ENCODE results near the gene SNX2.

SNX2 gene

GRCh38 chr5:122779451-122779850 lies 4.6 kb downstream of the SNX2 start:
- H3K9ac ChIP-seq (ENCODE audit: low read depth, low read length, poor library complexity, severe bottlenecking), result no peak overlapping the region

GRCh38 chr5:122780296-122780695 lies 5.4 kb downstream of the SNX2 start:
- Histone ChIP-seq H3F3A (ENCODE audit: low read depth) (no peaks in the 10 kb centered on the region), H3K79me2 (ENCODE audit: insufficient read depth, low read length) (peaks cover 60% of the 10 kb centered on the region), H4K20me1 (ENCODE audit: insufficient read depth, low read length, poor library complexity, severe bottlenecking) (peaks cover 30% of the 10 kb centered on the region), H3K4me3 (ENCODE audit: low read length, poor library complexity, severe bottlenecking) (no peak overlapping the region), H2AFZ (ENCODE audit: low read length) (no peak overlapping the region), H3K9me3 (ENCODE audit: insufficient read depth, low read depth, low read length) (no peaks in the 10 kb centered on the region), H3K4me1 (ENCODE audit: insufficient read depth, low read length, poor library complexity, severe bottlenecking) (peaks cover 3% of the 10 kb centered on the region), H3K4me2 (ENCODE audit: low read depth, low read length, poor library complexity, severe bottlenecking) (peak overlapping the region; percentile 24), H3K9me2 (replicated peaks; ENCODE audit: low read depth, low read length) (no peaks in the 10 kb centered on the region), H3K27me3 (ENCODE audit: insufficient read depth, low read length, poor library complexity, severe bottlenecking) (no peaks in the 10 kb centered on the region), H3K9ac (ENCODE audit: low read depth, low read length, poor library complexity, severe bottlenecking) (no peak overlapping the region), H3K36me3 (ENCODE audit: insufficient read depth, low read length) (no peaks in the 10 kb centered on the region)
- TF ChIP-seq EZH2phosphoT487 (IDR thresholded peaks at IDR 0.05; ENCODE audit: borderline replicate concordance), result no peak
- TF ChIP-seq CTCF (conservative IDR thresholded peaks at IDR 0.05; ENCODE audit: low read length), result no peak

More at GRCh38 chr5:122779451-122779850, 4.6 kb downstream of the SNX2 start:
- H3K27me3 ChIP-seq (ENCODE audit: insufficient read depth, low read length, poor library complexity, severe bottlenecking), result no peaks in the 10 kb centered on the region
- no peaks in the 10 kb centered on the region for H3K9me3 ChIP-seq (ENCODE audit: insufficient read depth, low read depth, low read length)
- no peaks in the 10 kb centered on the region for H3K9me2 ChIP-seq (replicated peaks; ENCODE audit: low read depth, low read length)
- TF ChIP-seq EZH2phosphoT487 (IDR thresholded peaks at IDR 0.05; ENCODE audit: borderline replicate concordance) (no peak), CTCF (conservative IDR thresholded peaks at IDR 0.05; ENCODE audit: low read length) (no peak)
- no peaks in the 10 kb centered on the region for H3K36me3 ChIP-seq (ENCODE audit: insufficient read depth, low read length)
- H4K20me1 ChIP-seq (ENCODE audit: insufficient read depth, low read length, poor library complexity, severe bottlenecking), result peaks cover 26% of the 10 kb centered on the region
- peaks cover 56% of the 10 kb centered on the region for H3K79me2 ChIP-seq (ENCODE audit: insufficient read depth, low read length)
- H3K4me1 ChIP-seq (ENCODE audit: insufficient read depth, low read length, poor library complexity, severe bottlenecking), result peaks cover 3% of the 10 kb centered on the region
- peak overlapping the region; percentile 24 for H3K4me2 ChIP-seq (ENCODE audit: low read depth, low read length, poor library complexity, severe bottlenecking)
- no peak overlapping the region for H2AFZ ChIP-seq (ENCODE audit: low read length)
- peak overlapping the region; percentile 3 for H3K4me3 ChIP-seq (ENCODE audit: low read length, poor library complexity, severe bottlenecking)
- H3F3A ChIP-seq (ENCODE audit: low read depth), result no peaks in the 10 kb centered on the region

- Histone ChIP-seq H3K4me1 (ENCODE audit: insufficient read depth, low read length, poor library complexity, severe bottlenecking) (no peaks in the 10 kb centered on the region), H3K9me3 (ENCODE audit: insufficient read depth, low read depth, low read length) (no peaks in the 10 kb centered on the region), H3K4me3 (ENCODE audit: low read length, poor library complexity, severe bottlenecking) (no peak overlapping the region), H4K20me1 (ENCODE audit: insufficient read depth, low read length, poor library complexity, severe bottlenecking) (peaks cover 22% of the 10 kb centered on the region), H3K9me2 (replicated peaks; ENCODE audit: low read depth, low read length) (no peaks in the 10 kb centered on the region), H3K9ac (ENCODE audit: low read depth, low read length, poor library complexity, severe bottlenecking) (no peak overlapping the region), H3K79me2 (ENCODE audit: insufficient read depth, low read length) (peaks cover 57% of the 10 kb centered on the region), H3K27me3 (ENCODE audit: insufficient read depth, low read length, poor library complexity, severe bottlenecking) (no peaks in the 10 kb centered on the region), H2AFZ (ENCODE audit: low read length) (no peak overlapping the region), H3F3A (ENCODE audit: low read depth) (no peaks in the 10 kb centered on the region), H3K36me3 (ENCODE audit: insufficient read depth, low read length) (no peaks in the 10 kb centered on the region), H3K4me2 (ENCODE audit: low read depth, low read length, poor library complexity, severe bottlenecking) (no peak overlapping the region)
- TF ChIP-seq CTCF (conservative IDR thresholded peaks at IDR 0.05; ENCODE audit: low read length), result no peak
- TF ChIP-seq EZH2phosphoT487 (IDR thresholded peaks at IDR 0.05; ENCODE audit: borderline replicate concordance), result no peak
Observed at GRCh38 chr5:122781465-122781864, 6.6 kb downstream of the SNX2 start.

Measured in Loucy (cell line).